Peyer's patch (tissue), 4 donors: ENCODE data around the gene EPG5. TPM values are rescaled to one million over a fixed set of nuclear protein-coding genes. Genes with fewer than 3 reads are reported as not detected.

Experiments
- DNase-seq, 3 donors: peaks; one replicate each; pipeline ENCODE4 v3.0.0-alpha.2; 2017 to 2019
- H3K27ac ChIP-seq, 4 donors: fragments of 200-600 bp; sonication (generic); one replicate each; pipeline ENCODE4 v1.5.1; 2016 to 2019
- H3K27me3 ChIP-seq, 2 donors: fragments of 200-600 bp; sonication (generic); one replicate each; pipeline ENCODE4 v1.5.1; 2019
- H3K36me3 ChIP-seq, 3 donors: fragments of 200-600 bp; sonication (generic); one replicate each; pipeline ENCODE4 v1.5.1; 2016 to 2019
- H3K4me1 ChIP-seq, 4 donors: fragments of 200-600 bp; sonication (generic); one replicate each; pipeline ENCODE4 v1.5.1; 2016 to 2019
- H3K4me3 ChIP-seq, 4 donors: fragments of 200-600 bp; sonication (generic); 1 replicate in 3 of 4; 2 replicates in 1 of 4; pipeline ENCODE4 v1.5.1; 2016 to 2019; ENCODE audit warnings: mild to moderate bottlenecking in 1 of 4
- H3K9me3 ChIP-seq, 4 donors: fragments of 200-600 bp; sonication (generic); one replicate each; pipeline ENCODE4 v1.5.1; 2016 to 2019; ENCODE audit warnings: mild to moderate bottlenecking in 1 of 4
- CTCF ChIP-seq, 6 experiments: fragments of 450-650 bp in 4 of 6; fragments of 200-600 bp in 2 of 6; sonication (generic) in 1 of 6; IDR thresholded peaks; one replicate each; pipeline ENCODE4 v1.5.1; 2017 to 2019; ENCODE audit warnings: antibody characterized with exemption in 6 of 6, mild to moderate bottlenecking in 3 of 6, moderate library complexity in 1 of 6
- POLR2A ChIP-seq, 2 donors: fragments of 450-650 bp; IDR thresholded peaks; one replicate each; pipeline ENCODE4 v1.5.1; 2017; ENCODE audit warnings: antibody characterized with exemption in 2 of 2, mild to moderate bottlenecking in 2 of 2, moderate library complexity in 2 of 2
- total RNA-seq, 4 donors: library from RNA; depleted of rRNA; stranded (reverse); fragments of >200 nt; gene quantifications; one replicate each; pipeline ENCODE4 v1.1.0, GENCODE V29; 2016

The EPG5 gene
- total RNA-seq, 4 donors from 2014 or later, result 27.7 to 61.1 (median 33.3) TPM

GRCh38 chr18:45895339-45895738 lies 71.8 kb downstream of the EPG5 start:
- no peaks in the 10 kb centered on the region for H3K4me1 ChIP-seq
- no peak overlapping the region for H3K27ac ChIP-seq
- no peaks in the 10 kb centered on the region for H3K9me3 ChIP-seq
- H3K27me3 ChIP-seq, result no peaks in the 10 kb centered on the region
- no peak for DNase-seq
- TF ChIP-seq POLR2A (IDR thresholded peaks at IDR 0.05) (no peak), CTCF (IDR thresholded peaks at IDR 0.05) (no peak)
- H3K4me3 ChIP-seq, result no peak overlapping the region
- peaks cover 0 to 51% (median 0%) of the 10 kb centered on the region in 3 donors for H3K36me3 ChIP-seq

GRCh38 chr18:45894818-45895217 lies 72.3 kb downstream of the EPG5 start:
- Histone ChIP-seq H3K27ac (no peak overlapping the region), H3K4me1 (no peaks in the 10 kb centered on the region), H3K36me3 (peaks cover 0 to 51% (median 0%) of the 10 kb centered on the region in 3 donors), H3K27me3 (no peaks in the 10 kb centered on the region), H3K4me3 (no peak overlapping the region), H3K9me3 (no peaks in the 10 kb centered on the region)
- TF ChIP-seq POLR2A (IDR thresholded peaks at IDR 0.05) (no peak), CTCF (IDR thresholded peaks at IDR 0.05) (no peak)
- DNase-seq, result no peak

- Histone ChIP-seq H3K4me3 (no peak overlapping the region), H3K9me3 (no peaks in the 10 kb centered on the region), H3K4me1 (no peaks in the 10 kb centered on the region), H3K27me3 (no peaks in the 10 kb centered on the region), H3K36me3 (peaks cover 0 to 52% (median 0%) of the 10 kb centered on the region in 3 donors), H3K27ac (no peak overlapping the region)
- no peak for TF ChIP-seq CTCF (IDR thresholded peaks at IDR 0.05)
- TF ChIP-seq POLR2A (IDR thresholded peaks at IDR 0.05), result no peak
- DNase-seq, result no peak
Observed at GRCh38 chr18:45891806-45892205, 75.3 kb downstream of the EPG5 start.

GRCh38 chr18:45890606-45891005 lies 76.5 kb downstream of the EPG5 start:
- H3K27ac ChIP-seq, result no peak overlapping the region
- H3K9me3 ChIP-seq, result no peaks in the 10 kb centered on the region
- no peak for TF ChIP-seq POLR2A (IDR thresholded peaks at IDR 0.05)
- TF ChIP-seq CTCF (IDR thresholded peaks at IDR 0.05), result no peak
- DNase-seq, result no peak
- no peaks in the 10 kb centered on the region for H3K27me3 ChIP-seq
- peaks cover 0 to 52% (median 0%) of the 10 kb centered on the region in 3 donors for H3K36me3 ChIP-seq
- no peak overlapping the region for H3K4me3 ChIP-seq
- H3K4me1 ChIP-seq, result no peaks in the 10 kb centered on the region

DNA sequence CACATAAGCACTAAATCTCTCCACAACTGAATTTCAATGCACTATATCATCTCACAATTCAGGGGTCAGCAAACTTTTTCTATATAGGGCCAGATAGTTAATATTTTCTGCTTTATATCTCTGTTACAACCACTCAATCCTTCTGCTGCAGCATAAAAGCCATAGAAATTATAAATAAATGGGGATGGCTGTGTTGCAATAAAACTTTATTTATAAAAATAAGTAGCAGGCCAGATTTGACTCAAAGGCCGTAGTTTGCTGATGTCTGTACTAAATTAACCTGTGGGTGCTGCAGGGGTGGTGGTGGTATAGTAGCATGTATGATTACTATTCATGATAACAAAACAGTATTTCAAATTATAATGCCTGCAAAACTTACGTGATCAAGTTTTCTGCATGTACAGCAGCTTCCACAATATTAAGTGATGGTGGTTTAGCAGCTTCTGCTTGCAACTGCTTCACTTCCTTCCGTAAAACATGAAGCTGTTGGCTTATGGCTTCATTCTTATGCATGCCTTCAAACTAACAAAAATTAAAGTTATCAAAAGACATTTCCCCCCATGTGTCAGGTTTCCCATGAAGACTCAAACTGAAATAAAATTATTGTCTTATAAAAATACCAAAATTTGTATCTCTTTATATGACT lies 77.6 kb downstream of the EPG5 start:
- Histone ChIP-seq H3K27me3 (no peaks in the 10 kb centered on the region), H3K4me3 (no peak overlapping the region), H3K4me1 (no peaks in the 10 kb centered on the region), H3K9me3 (no peaks in the 10 kb centered on the region), H3K36me3 (peaks cover 0 to 44% (median 0%) of the 10 kb centered on the region in 3 donors), H3K27ac (no peak overlapping the region)
- TF ChIP-seq CTCF (IDR thresholded peaks at IDR 0.05), result no peak
- no peak for TF ChIP-seq POLR2A (IDR thresholded peaks at IDR 0.05)
- no peak for DNase-seq
